HepG2 (cell line): ENCODE results near the gene MTMR4. TPM values are rescaled to one million over a fixed set of nuclear protein-coding genes. Genes with fewer than 3 reads are reported as not detected.

ENCODE experiments used
- ATAC-seq: fragments of 200-7000 bp; cut with Tn5 transposase; 3 replicates; pipeline ENCODE4 v1.9.1; 2020; ENCODE audit warnings: mild to moderate bottlenecking, moderate library complexity
- BruUV-seq: library from RNA; stranded (reverse); fragments of 400-500 nt; replicated peaks from 2 replicates; lab custom pipeline; 2021; lab: Mats Ljungman, UMichigan
- CTCF ChIA-PET: fragments of 300-600 bp; formaldehyde crosslinking; extraction: SDS; loops from one replicate; lab custom pipeline; 2021; ENCODE audit warnings: low total read pairs, inconsistent platforms, low intra/inter-chr PET ratio; lab: Yijun Ruan, JAX
- POLR2A ChIA-PET: fragments of 350-600 bp; sonication (Branson Sonifier 250); formaldehyde crosslinking; loops from one replicate; lab custom pipeline; 2020; ENCODE audit warnings: antibody characterized with exemption, inconsistent platforms; lab: Yijun Ruan, JAX
- DNase-seq: peaks from one replicate; pipeline ENCODE4 v3.0.0-alpha.2; 2015; ENCODE audit warnings: low spot score
- FAIRE-seq: peaks from 3 replicates; lab custom pipeline; 2011; peaks lifted over from hg19 to GRCh38; lab: Jason Lieb, UNC
- H2AFZ ChIP-seq: one replicate; pipeline ENCODE4 v1.6.1; 2011; ENCODE audit warnings: low read length, inconsistent platforms
- H3K27ac ChIP-seq: fragments of 300-600 bp; 3 replicates; pipeline ENCODE4 v1.8.0; 2011; ENCODE audit warnings: mixed run types, mild to moderate bottlenecking, mixed read lengths, low read length, inconsistent platforms; ENCODE audit not compliant: insufficient read depth; ENCODE audit errors: extremely low read length
- H3K27me3 ChIP-seq, 2 experiments: fragments of 200-600 bp in 1 of 2; 2 replicates in 1 of 2; 3 replicates in 1 of 2; pipeline versions ENCODE4 v1.6.0 to v1.8.0; 2011; ENCODE audit warnings: low read length in 2 of 2, mild to moderate bottlenecking in 2 of 2, moderate library complexity in 2 of 2, inconsistent platforms in 1 of 2; ENCODE audit not compliant: insufficient read depth in 2 of 2, control insufficient read depth in 1 of 2
- H3K36me3 ChIP-seq, 2 experiments: fragments of 200-600 bp in 1 of 2; replicated peaks in 1 of 2; 2 replicates in 1 of 2; 3 replicates in 1 of 2; pipeline versions ENCODE4 v1.5.1 to v1.8.0; 2011; ENCODE audit warnings: low read length in 2 of 2, inconsistent platforms in 1 of 2; ENCODE audit not compliant: insufficient read depth in 2 of 2, control insufficient read depth in 1 of 2
- H3K4me1 ChIP-seq: 2 replicates; pipeline ENCODE4 v1.5.1; 2012; ENCODE audit warnings: low read length, inconsistent platforms; ENCODE audit not compliant: insufficient read depth
- H3K4me2 ChIP-seq: 2 replicates; pipeline ENCODE4 v1.6.0; 2011; ENCODE audit warnings: low read depth, low read length, inconsistent platforms
- H3K4me3 ChIP-seq, 3 experiments: fragments of 200-600 bp in 1 of 3; sonication (generic), shearing (Covaris generic) in 1 of 3; replicated peaks in 1 of 3; 2 replicates each; pipeline ENCODE4 v1.5.1; 2011 to 2016; ENCODE audit warnings: low read length in 3 of 3, inconsistent platforms in 2 of 3, low read depth in 2 of 3, mild to moderate bottlenecking in 2 of 3, control low read depth in 1 of 3, mixed read lengths in 1 of 3; ENCODE audit not compliant: insufficient read depth in 1 of 3
- H3K79me2 ChIP-seq: one replicate; pipeline ENCODE4 v1.6.1; 2011; ENCODE audit warnings: low read length, inconsistent platforms; ENCODE audit not compliant: insufficient read depth
- H3K9ac ChIP-seq: 2 replicates; pipeline ENCODE4 v1.6.0; 2011; ENCODE audit warnings: mild to moderate bottlenecking, low read depth, low read length, inconsistent platforms; ENCODE audit not compliant: insufficient read depth
- H3K9me3 ChIP-seq: 2 replicates; pipeline ENCODE4 v1.5.1; 2012; ENCODE audit warnings: mild to moderate bottlenecking, low read length
- H4K20me1 ChIP-seq: 2 replicates; pipeline ENCODE4 v1.6.0; 2011; ENCODE audit warnings: inconsistent platforms, mild to moderate bottlenecking, low read length, moderate library complexity; ENCODE audit not compliant: insufficient read depth
- ARNTL ChIP-seq: sonication (generic); formaldehyde crosslinking; IDR thresholded peaks from 2 replicates; pipeline ENCODE4 v1.4.0; 2020; ENCODE audit warnings: mild to moderate bottlenecking, missing genetic modification reagents
- ATF3 ChIP-seq: sonication (generic); formaldehyde crosslinking; IDR thresholded peaks from 2 replicates; pipeline ENCODE4 v1.4.0; 2020; ENCODE audit warnings: missing genetic modification reagents
- BORCS8-MEF2B ChIP-seq: sonication (generic); formaldehyde crosslinking; IDR thresholded peaks from 2 replicates; pipeline ENCODE4 v1.8.0; 2022; ENCODE audit warnings: mild to moderate bottlenecking, missing genetic modification reagents
- CREB1 ChIP-seq, 2 experiments: fragments of 450-650 bp in 1 of 2; IDR thresholded peaks; 2 replicates each; pipeline ENCODE4 v1.6.1; 2016 to 2017; ENCODE audit warnings: control low read depth in 1 of 2, mild to moderate bottlenecking in 1 of 2, missing compliant biosample characterization in 1 of 2, missing genetic modification characterization in 1 of 2
- FOXM1 ChIP-seq: sonication (generic); formaldehyde crosslinking; IDR thresholded peaks from 2 replicates; pipeline ENCODE4 v1.5.0; 2020; ENCODE audit warnings: missing genetic modification reagents
- GTF3A ChIP-seq: sonication (generic); formaldehyde crosslinking; conservative IDR thresholded peaks from 2 replicates; pipeline ENCODE4 v1.4.0; 2020; ENCODE audit warnings: mild to moderate bottlenecking, missing genetic modification reagents
- ISL2 ChIP-seq: sonication (generic); formaldehyde crosslinking; IDR thresholded peaks from 2 replicates; pipeline ENCODE4 v1.5.0; 2020; ENCODE audit warnings: missing genetic modification reagents
- KLF12 ChIP-seq: sonication (generic); formaldehyde crosslinking; IDR thresholded peaks from 2 replicates; pipeline ENCODE4 v1.4.0; 2020; ENCODE audit warnings: missing genetic modification reagents, borderline replicate concordance
- REXO4 ChIP-seq: sonication (generic); formaldehyde crosslinking; IDR thresholded peaks from 2 replicates; pipeline ENCODE4 v1.8.0; 2022; ENCODE audit warnings: missing genetic modification reagents, mild to moderate bottlenecking, borderline replicate concordance
- SRSF1 ChIP-seq: fragments of 200-400 bp; formaldehyde crosslinking; optimal IDR thresholded peaks from 2 replicates; pipeline ENCODE3; 2017; ENCODE audit warnings: mild to moderate bottlenecking, low read depth, low read length, moderate library complexity
- TFDP1 ChIP-seq: IDR thresholded peaks from 2 replicates; pipeline ENCODE4 v1.6.1; 2016; ENCODE audit warnings: missing compliant biosample characterization, missing genetic modification reagents, borderline replicate concordance
- TRIM24 ChIP-seq: sonication (generic); formaldehyde crosslinking; IDR thresholded peaks from 2 replicates; pipeline ENCODE4 v1.8.0; 2022; ENCODE audit warnings: mild to moderate bottlenecking, missing genetic modification reagents
- ZBTB26 ChIP-seq: IDR thresholded peaks from 2 replicates; pipeline ENCODE4 v1.6.1; 2016; ENCODE audit warnings: missing compliant biosample characterization, missing genetic modification reagents, borderline replicate concordance
- ZNF34 ChIP-seq: sonication (generic); formaldehyde crosslinking; IDR thresholded peaks from 2 replicates; pipeline ENCODE4 v1.4.0; 2020; ENCODE audit warnings: mild to moderate bottlenecking, missing genetic modification reagents, borderline replicate concordance
- ZNF781 ChIP-seq: sonication (generic); formaldehyde crosslinking; IDR thresholded peaks from 2 replicates; pipeline ENCODE4 v1.5.1; 2020; ENCODE audit warnings: borderline replicate concordance, mild to moderate bottlenecking, missing genetic modification reagents; ENCODE audit errors: not compliant biosample characterization
- ZNF782 ChIP-seq: sonication (generic); formaldehyde crosslinking; IDR thresholded peaks from 2 replicates; pipeline ENCODE4 v1.4.0; 2020; ENCODE audit warnings: missing genetic modification reagents, mild to moderate bottlenecking, borderline replicate concordance
- ZSCAN25 ChIP-seq: sonication (generic); formaldehyde crosslinking; IDR thresholded peaks from 2 replicates; pipeline ENCODE4 v1.8.0; 2022; ENCODE audit warnings: mild to moderate bottlenecking, missing genetic modification reagents
- WGBS: methylation state at CpG from one replicate; pipeline ENCODE4 v1.1.6; 2017; ENCODE audit warnings: low lambda C conversion rate; 5-methylcytosine and 5-hydroxymethylcytosine counted together
- in situ Hi-C: cut with HindIII; loops from 2 replicates; pipeline ENCODE4 v1.10.0; 2017; ENCODE audit warnings: low pct_unique_long_range_greater_than_20kb; ENCODE audit not compliant: extremely low pct_ligation_motif_present
- intact Hi-C: fragments of 100-400 bp; cut with micrococcal nuclease; formaldehyde crosslinking; loops from one replicate; pipeline ENCODE4 v1.10.0; 2022; ENCODE audit not compliant: unreplicated experiment
- polyA plus RNA-seq, 8 experiments: library from polyadenylated mRNA; depleted of rRNA in 3 of 8; stranded (reverse) in 7 of 8; unstranded in 1 of 8; fragments of >200 nt; fragmentation: Illumina TruSeq in 4 of 8; extraction: Trizol in 4 of 8; gene quantifications; 2 replicates each; pipeline versions ENCODE4 v1.2.1 to v1.2.3, GENCODE V29; 2011 to 2016; ENCODE audit warnings: low read depth in 4 of 8, missing spikeins in 1 of 8, mixed read lengths in 1 of 8; ENCODE audit not compliant: insufficient read depth in 1 of 8
- total RNA-seq, 5 experiments: library from RNA; depleted of rRNA; stranded (reverse); fragments of >200 nt; fragmentation: Illumina TruSeq; extraction: Trizol; gene quantifications; 2 replicates each; pipeline ENCODE4 v1.2.3, GENCODE V29; 2016; ENCODE audit warnings: low read depth in 1 of 5

The MTMR4 gene
- total and polyA plus RNA-seq, 2 of the 13 experiments (the other 11 are each of a cell fraction or from before 2014, with no cell fraction given) = 62.5 to 65.1 TPM

GRCh38 chr17:58530655-58531054 is 16.2 kb upstream of the MTMR4 start:
- no peak for ATAC-seq
- no TSS peak for BruUV-seq
- in situ Hi-C loops (loop anchor here (10.0 kb wide), 1 partner anchor 64 kb away; no protein-coding TSS in a partner anchor), intact Hi-C loops (no loop called here)
- CTCF ChIA-PET = no interaction called here
- no peak overlapping the region for H3K4me3 ChIP-seq
- H4K20me1 ChIP-seq = no peaks in the 10 kb centered on the region
- no peak overlapping the region for H2AFZ ChIP-seq
- FAIRE-seq = no peak
- H3K79me2 ChIP-seq = no peaks in the 10 kb centered on the region
- POLR2A ChIA-PET = interaction anchor here (7.8 kb wide), 1 partner anchor 101 kb away, joined by 73 read pairs; no protein-coding TSS in a partner anchor
- H3K9me3 ChIP-seq = no peaks in the 10 kb centered on the region
- H3K4me1 ChIP-seq = peaks cover 52% of the 10 kb centered on the region
- WGBS = 0% methylated on average over 1 of the region's 2 CpGs
- no peak overlapping the region for H3K9ac ChIP-seq
- peaks cover 9 to 53% of the 10 kb centered on the region in 2 experiments; a peak in 3 of 5 replicates for H3K27me3 ChIP-seq
- no peak overlapping the region for H3K27ac ChIP-seq
- TF ChIP-seq CREB1 (IDR thresholded peaks at IDR 0.05) (no peak), CREB1 (CRISPR knock-in tag; IDR thresholded peaks at IDR 0.05) (no peak), TRIM24 (CRISPR knock-in tag) (no peak), FOXM1 (no peak), REXO4 (CRISPR knock-in tag) (no peak)
- TF ChIP-seq, all 625 proteins: peak for 0
- DNase-seq = no peak
- H3K36me3 ChIP-seq = no peaks in the 10 kb centered on the region
- no peak overlapping the region for H3K4me2 ChIP-seq

- H3K27me3 ChIP-seq = peaks cover 9 to 53% of the 10 kb centered on the region in 2 experiments; a peak in 3 of 5 replicates
- H3K9me3 ChIP-seq = no peaks in the 10 kb centered on the region
- FAIRE-seq (no peak), DNase-seq (no peak), ATAC-seq (no peak)
- H3K36me3 ChIP-seq = no peaks in the 10 kb centered on the region
- H3K27ac ChIP-seq = no peak overlapping the region
- POLR2A ChIA-PET = interaction anchor here (3.0 kb wide), 1 partner anchor 11 kb away, joined by 9 read pairs; no protein-coding TSS in a partner anchor
- H3K4me1 ChIP-seq = peaks cover 49% of the 10 kb centered on the region
- H3K9ac ChIP-seq = no peak overlapping the region
- in situ Hi-C loops (no loop called here), intact Hi-C loops (no loop called here)
- 0% methylated on average over 1 of the region's 1 CpG for WGBS
- H3K4me2 ChIP-seq = no peak overlapping the region
- H2AFZ ChIP-seq = no peak overlapping the region
- BruUV-seq = no TSS peak
- CTCF ChIA-PET = no interaction called here
- H3K79me2 ChIP-seq = no peaks in the 10 kb centered on the region
- no peak overlapping the region for H3K4me3 ChIP-seq
- H4K20me1 ChIP-seq = no peaks in the 10 kb centered on the region
- TF ChIP-seq KLF12 (CRISPR knock-in tag) (no peak), ZNF782 (no peak), ZNF34 (CRISPR knock-in tag) (no peak), SRSF1 (no peak), GTF3A (CRISPR knock-in tag) (no peak), ARNTL (CRISPR knock-in tag) (no peak), ATF3 (CRISPR knock-in tag) (no peak), ZNF781 (CRISPR knock-in tag) (no peak), ZSCAN25 (CRISPR knock-in tag) (no peak), ISL2 (CRISPR knock-in tag) (no peak), TFDP1 (no peak), ZBTB26 (CRISPR knock-in tag) (no peak), BORCS8-MEF2B (CRISPR knock-in tag) (no peak)
Measured at GRCh38 chr17:58529275-58529674, 14.8 kb upstream of the MTMR4 start.
